Dendritic cell treated with granulocyte-macrophage colony-stimulating factor and Interleukin-4, amounts not matched to agents 40 ng/mL and 50 ng/mL, for 4 days (primary cell): Measurements from ENCODE around the gene QDPR.
"Not testable (repeated sequence)": the region's sequence is repeated elsewhere in the genome, so short reads cannot be mapped to it uniquely, and the experiment has no call there.

Experiments
- H3K27ac Mint-ChIP-seq: one replicate; pipeline ENCODE4 v1.8.0; 2022; ENCODE audit warnings: mild to moderate bottlenecking, mixed read lengths
- H3K27me3 Mint-ChIP-seq: one replicate; pipeline ENCODE4 v1.8.0; 2022; ENCODE audit warnings: mild to moderate bottlenecking, mixed read lengths
- H3K36me3 Mint-ChIP-seq: one replicate; pipeline ENCODE4 v1.8.0; 2022; ENCODE audit warnings: low read depth, mixed read lengths
- H3K4me1 Mint-ChIP-seq: one replicate; pipeline ENCODE4 v1.8.0; 2022; ENCODE audit warnings: low read depth, mixed read lengths
- H3K4me3 Mint-ChIP-seq: one replicate; pipeline ENCODE4 v1.8.0; 2022; ENCODE audit warnings: mild to moderate bottlenecking, moderate library complexity, mixed read lengths
- H3K9me3 Mint-ChIP-seq: one replicate; pipeline ENCODE4 v1.8.0; 2022; ENCODE audit warnings: mixed read lengths
- intact Hi-C: fragments of 100-400 bp; cut with micrococcal nuclease; formaldehyde crosslinking; loops from one replicate; pipeline ENCODE4 v1.15.0; 2022

The QDPR gene

DNA sequence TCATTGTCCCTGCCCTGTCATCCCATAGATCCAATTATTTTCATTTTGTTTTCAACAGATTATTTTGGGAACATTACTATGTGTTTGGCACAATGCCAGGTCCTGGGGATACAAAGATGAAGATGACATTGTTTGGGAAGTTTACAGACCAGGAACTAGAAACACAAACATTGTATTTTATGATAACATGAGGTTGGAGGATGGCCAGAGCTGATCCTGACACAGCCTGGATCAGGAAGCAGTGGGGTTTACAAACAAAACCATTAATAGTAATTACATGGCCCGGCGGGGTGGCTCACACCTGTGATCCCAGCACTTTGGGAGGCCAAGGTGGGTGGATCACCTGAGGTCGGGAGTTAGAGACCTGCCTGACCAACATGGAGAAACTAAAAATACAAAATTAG, 32.9 kb upstream of the QDPR start:
- peaks cover 12% of the 10 kb centered on the region for H3K4me1 Mint-ChIP-seq
- intact Hi-C loops = loop anchor here (10.0 kb wide), 1 partner anchor 820 kb away; no protein-coding TSS in a partner anchor
- no peak overlapping the region for H3K4me3 Mint-ChIP-seq
- H3K27me3 Mint-ChIP-seq = no peaks in the 10 kb centered on the region
- no peaks in the 10 kb centered on the region for H3K36me3 Mint-ChIP-seq
- no peaks in the 10 kb centered on the region for H3K9me3 Mint-ChIP-seq
- no peak overlapping the region for H3K27ac Mint-ChIP-seq

DNA sequence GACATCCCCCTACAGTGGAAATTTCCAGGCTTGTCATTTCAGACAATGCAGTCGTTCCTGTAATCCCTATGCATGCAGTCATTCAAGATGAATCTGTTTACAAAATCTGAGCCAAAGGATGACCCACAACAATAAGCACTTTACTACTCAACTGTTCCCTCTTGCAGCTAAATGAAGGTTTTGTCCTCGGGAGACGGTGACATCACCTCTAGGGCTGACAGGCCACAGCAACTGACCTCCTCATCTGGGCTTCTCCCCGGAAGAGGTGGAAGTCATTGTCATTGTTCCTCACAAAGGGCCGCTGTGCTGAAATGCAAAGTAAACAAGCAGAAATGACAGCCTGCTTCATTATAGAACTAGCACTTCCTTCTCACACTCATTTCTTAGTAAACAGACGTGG, 32.3 kb upstream of the QDPR start:
- H3K36me3 Mint-ChIP-seq = no peaks in the 10 kb centered on the region
- no peaks in the 10 kb centered on the region for H3K27me3 Mint-ChIP-seq
- H3K4me1 Mint-ChIP-seq = peaks cover 12% of the 10 kb centered on the region
- no peaks in the 10 kb centered on the region for H3K9me3 Mint-ChIP-seq
- H3K27ac Mint-ChIP-seq = no peak overlapping the region
- H3K4me3 Mint-ChIP-seq = no peak overlapping the region
- intact Hi-C loops = loop anchor here (10.0 kb wide), 1 partner anchor 821 kb away; no protein-coding TSS in a partner anchor

DNA sequence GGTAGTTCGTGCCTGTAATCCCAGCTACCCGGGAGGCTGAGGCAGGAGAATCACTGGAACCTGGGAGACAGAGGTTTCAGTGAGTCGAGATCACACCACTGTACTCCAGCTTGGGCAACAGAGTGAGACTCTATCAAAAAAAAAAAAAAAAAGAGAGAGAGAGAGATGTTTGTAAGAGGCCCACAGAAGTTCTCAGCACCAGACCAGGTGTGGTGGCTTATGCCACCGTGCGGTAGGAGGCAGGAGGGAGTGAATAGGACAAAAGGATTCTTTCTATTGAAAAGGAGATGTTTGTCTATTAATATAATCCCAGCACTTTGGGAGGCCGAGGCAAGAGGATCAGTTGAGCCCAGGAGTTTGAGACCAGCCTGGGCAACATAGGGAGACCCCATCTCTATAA, 25.2 kb upstream of the QDPR start:
- H3K9me3 Mint-ChIP-seq, H3K27ac Mint-ChIP-seq, H3K36me3 Mint-ChIP-seq, H3K4me1 Mint-ChIP-seq, H3K27me3 Mint-ChIP-seq, H3K4me3 Mint-ChIP-seq, intact Hi-C loops: not testable (repeated sequence)

DNA sequence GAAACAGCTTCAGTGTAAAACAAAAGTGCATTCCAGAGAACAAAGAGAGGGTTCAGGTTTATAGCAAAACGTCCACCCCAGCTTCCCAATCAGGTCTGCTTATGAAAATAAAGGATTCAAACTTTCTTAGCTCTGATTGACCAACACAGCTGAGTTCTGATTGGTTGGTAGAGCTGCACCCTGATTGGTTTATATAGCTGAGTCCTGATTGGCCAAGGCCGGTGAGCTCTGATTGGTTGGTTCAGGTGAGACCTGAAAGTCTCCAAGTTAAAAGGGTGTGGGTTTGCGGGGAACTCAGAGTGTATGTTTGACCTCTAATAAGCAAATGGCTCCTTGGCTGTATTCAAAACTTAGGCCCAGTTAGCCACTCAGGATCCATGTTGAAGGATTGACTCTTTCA, 24.0 kb upstream of the QDPR start:
- intact Hi-C loops = no loop called here

DNA sequence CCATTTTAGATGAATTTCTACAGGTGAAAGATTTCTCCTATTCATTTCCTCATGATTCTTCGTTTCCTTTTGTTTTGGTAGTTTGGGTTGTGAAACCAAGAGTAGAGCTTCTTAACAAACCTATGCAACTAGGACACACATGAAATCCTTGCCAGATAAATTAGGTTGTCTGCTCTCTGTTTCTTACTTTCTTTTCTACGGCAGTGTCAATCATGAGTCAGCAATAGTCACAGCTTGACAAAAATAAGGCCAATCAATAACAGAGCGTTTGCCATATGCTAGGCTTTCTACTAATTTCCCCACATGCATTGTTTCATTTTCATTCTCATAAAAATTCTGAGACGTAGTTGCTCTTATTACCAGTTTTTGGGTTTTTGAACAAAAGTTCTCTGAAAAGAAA, 23.4 kb upstream of the QDPR start:
- Mint-ChIP-seq H3K27me3 (peaks cover 2% of the 10 kb centered on the region), H3K27ac (no peak overlapping the region), H3K4me3 (no peak overlapping the region), H3K4me1 (no peaks in the 10 kb centered on the region), H3K36me3 (no peaks in the 10 kb centered on the region), H3K9me3 (no peaks in the 10 kb centered on the region)
- intact Hi-C loops = no loop called here

More for the DNA sequence above, 24.0 kb upstream of the QDPR start:
- H3K27me3 Mint-ChIP-seq = peaks cover 2% of the 10 kb centered on the region
- H3K4me3 Mint-ChIP-seq = no peak overlapping the region
- H3K9me3 Mint-ChIP-seq = no peaks in the 10 kb centered on the region
- no peaks in the 10 kb centered on the region for H3K4me1 Mint-ChIP-seq
- no peaks in the 10 kb centered on the region for H3K36me3 Mint-ChIP-seq
- no peak overlapping the region for H3K27ac Mint-ChIP-seq

DNA sequence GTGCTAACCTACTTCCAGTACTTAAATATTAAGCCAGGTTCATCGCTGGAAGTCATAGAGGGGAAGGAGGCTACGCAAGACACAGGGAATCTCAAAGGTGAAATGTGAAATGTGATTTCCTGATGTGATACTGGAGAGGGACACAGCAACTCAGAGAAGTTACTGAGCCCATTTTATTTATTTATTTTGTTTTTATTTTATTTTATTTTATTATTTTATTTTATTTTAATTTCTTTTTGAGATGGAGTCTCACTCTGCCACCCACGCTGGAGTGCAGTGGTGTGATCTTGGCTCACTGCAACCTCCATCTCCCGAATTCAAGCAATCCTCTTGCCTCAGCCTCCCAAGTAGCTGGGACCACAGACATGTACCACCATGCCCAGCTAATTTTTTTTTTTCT, 22.8 kb upstream of the QDPR start:
- intact Hi-C loops = no loop called here
- no peak overlapping the region for H3K4me3 Mint-ChIP-seq
- H3K27ac Mint-ChIP-seq = no peak overlapping the region
- H3K36me3 Mint-ChIP-seq = no peaks in the 10 kb centered on the region
- H3K4me1 Mint-ChIP-seq = no peaks in the 10 kb centered on the region
- peaks cover 2% of the 10 kb centered on the region for H3K27me3 Mint-ChIP-seq
- H3K9me3 Mint-ChIP-seq = no peaks in the 10 kb centered on the region

DNA sequence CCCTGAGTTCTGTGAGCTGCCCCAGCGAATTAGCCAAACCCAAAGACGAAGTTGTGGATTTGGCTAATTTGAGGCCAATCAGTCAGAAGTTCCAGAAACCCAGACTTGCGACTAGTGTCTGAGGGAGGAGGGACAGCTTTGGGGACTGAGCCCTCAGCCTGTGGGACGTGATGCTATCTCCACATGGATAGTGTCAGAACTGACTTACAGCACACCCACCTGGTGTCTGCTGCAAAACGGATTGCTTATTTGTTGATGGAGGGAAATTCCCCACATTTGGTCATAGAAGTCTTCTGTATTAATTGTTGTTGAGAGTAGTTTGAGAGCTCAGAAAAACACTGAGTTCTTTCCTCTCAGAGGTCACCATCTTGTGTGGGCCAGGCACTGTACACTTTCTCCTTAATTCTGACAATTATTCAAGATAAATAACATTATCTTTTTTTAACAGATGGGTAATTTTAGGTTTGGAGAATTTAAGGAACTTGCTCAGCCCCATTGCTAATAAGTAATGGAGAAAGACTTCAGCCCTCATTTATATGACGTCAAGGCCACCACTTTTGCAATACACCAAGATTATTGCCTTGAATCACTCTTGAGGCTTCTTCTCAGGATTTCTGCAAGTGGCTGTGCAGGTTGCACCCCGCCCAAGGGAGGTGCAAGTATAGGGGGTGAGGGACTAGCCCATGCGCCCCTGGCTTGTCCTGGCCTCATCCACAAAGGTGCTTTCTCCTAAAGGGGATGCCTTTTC, 19.8 kb upstream of the QDPR start:
- H3K27ac Mint-ChIP-seq = no peak overlapping the region
- H3K4me3 Mint-ChIP-seq = no peak overlapping the region
- H3K9me3 Mint-ChIP-seq = no peaks in the 10 kb centered on the region
- H3K27me3 Mint-ChIP-seq = peaks cover 7% of the 10 kb centered on the region
- no peaks in the 10 kb centered on the region for H3K36me3 Mint-ChIP-seq
- intact Hi-C loops = no loop called here
- H3K4me1 Mint-ChIP-seq = no peaks in the 10 kb centered on the region

DNA sequence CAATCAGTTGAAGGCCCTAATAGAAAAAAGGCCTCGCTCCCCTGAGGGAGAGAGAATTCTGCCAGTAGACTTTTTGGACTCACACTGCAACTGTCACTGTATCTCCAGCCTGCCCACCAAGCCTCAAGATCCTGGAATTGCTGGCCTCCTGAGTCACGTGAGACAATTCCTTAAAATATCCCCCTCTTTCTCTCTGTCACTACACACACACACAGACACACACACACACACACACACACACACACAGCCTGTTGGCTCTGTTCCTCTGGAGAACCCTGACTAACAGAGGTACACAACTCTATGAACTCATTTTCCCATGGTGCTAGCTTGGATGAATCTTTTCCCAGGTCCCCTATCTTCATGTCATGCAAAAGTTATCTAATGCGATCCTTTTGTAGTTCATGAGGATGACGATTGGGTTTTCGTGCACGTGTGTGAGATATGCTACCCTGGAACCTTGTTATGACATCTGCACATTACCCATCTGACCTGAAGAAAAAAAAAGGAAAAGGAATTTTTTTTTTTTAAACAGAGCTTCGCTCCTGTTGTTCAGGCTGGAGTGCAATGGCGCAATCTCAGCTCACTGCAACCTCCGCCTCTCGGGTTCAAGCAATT, 16.8 kb upstream of the QDPR start:
- Mint-ChIP-seq H3K4me1 (no peaks in the 10 kb centered on the region), H3K27me3 (peaks cover 8% of the 10 kb centered on the region), H3K9me3 (no peaks in the 10 kb centered on the region), H3K27ac (no peak overlapping the region), H3K36me3 (no peaks in the 10 kb centered on the region), H3K4me3 (no peak overlapping the region)
- intact Hi-C loops = no loop called here

DNA sequence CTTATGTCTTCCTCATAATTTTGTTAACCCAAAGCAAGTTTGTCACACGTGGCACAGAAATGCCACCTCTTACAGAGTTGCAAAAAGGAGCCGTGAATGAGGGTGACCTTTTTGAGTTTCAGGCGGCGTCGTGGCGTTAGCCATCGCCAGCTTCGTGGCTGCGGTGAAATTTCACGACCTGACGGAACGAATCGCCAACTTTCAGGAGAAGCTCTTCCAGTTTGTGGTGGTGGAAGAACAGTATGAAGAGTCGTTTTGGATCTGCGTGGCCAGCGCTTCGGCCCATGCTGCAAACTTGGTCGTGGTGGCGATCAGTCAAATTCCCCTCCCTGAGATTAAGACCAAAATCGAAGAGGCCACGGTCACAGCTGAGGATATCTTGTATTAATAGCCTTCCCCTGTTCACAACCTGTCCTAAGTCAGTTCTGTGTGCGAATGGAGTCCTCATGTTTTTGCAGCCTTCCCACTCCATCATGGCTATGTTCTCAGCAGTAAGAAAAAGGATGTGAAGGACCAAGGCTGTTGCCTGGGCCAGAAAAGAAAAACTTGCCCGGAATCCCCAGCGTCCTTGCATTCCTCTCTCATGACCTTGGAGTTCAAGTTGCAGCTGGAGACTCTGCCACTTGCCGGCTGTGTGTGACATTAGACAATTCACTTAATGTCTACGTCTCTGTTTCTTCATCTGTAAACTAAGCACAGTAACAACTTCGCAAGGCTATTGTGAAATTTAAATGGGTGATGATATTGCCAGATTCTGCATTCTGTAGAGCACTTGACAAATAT, 15.0 kb upstream of the QDPR start:
- Mint-ChIP-seq H3K27me3 (peaks cover 8% of the 10 kb centered on the region), H3K4me1 (no peaks in the 10 kb centered on the region), H3K27ac (no peak overlapping the region), H3K4me3 (no peak overlapping the region), H3K36me3 (no peaks in the 10 kb centered on the region), H3K9me3 (no peaks in the 10 kb centered on the region)
- intact Hi-C loops = no loop called here

DNA sequence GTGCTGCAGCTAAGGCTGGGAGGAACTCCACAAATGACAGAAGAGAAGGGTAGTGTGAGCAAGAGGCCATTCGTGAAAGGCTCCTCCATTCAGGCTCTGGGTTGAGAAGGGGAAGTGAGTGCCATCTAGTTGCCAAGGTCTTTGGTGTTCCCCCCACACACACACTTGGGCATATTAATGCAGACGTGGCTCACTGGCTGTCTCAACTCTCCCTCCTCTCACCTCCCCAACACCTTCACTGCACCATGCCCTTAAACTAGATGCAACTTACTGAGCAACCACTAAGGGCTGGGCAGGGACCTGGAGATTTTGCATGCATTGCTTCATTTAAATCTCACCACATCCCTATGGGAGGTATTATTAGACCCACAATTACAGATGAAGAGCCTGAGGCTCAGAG, 11.8 kb upstream of the QDPR start:
- H3K9me3 Mint-ChIP-seq = no peaks in the 10 kb centered on the region
- no peak overlapping the region for H3K27ac Mint-ChIP-seq
- intact Hi-C loops = no loop called here
- H3K27me3 Mint-ChIP-seq = peaks cover 8% of the 10 kb centered on the region
- H3K36me3 Mint-ChIP-seq = no peaks in the 10 kb centered on the region
- H3K4me1 Mint-ChIP-seq = no peaks in the 10 kb centered on the region
- no peak overlapping the region for H3K4me3 Mint-ChIP-seq

DNA sequence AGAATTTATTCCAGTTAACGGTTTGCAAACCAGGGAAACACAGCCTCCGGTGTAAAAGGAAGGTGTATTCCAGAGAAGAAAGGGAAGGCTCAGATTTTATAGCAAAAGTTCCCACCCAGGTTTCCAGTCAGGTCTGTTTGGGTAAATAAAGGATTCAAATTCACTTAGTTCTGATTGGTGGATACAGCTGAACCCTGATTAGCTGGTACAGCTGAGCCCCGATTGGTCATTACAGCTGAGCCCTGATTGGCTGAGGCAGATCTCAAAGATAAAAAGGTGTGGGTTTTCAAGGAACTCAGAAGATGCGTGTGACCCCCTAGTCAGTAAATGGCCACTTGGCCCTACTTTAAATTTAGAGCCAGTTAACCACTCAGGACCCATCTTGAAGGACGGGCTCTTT, 9.7 kb upstream of the QDPR start:
- Mint-ChIP-seq H3K36me3 (no peaks in the 10 kb centered on the region), H3K9me3 (no peaks in the 10 kb centered on the region), H3K4me3 (no peak overlapping the region), H3K27ac (no peak overlapping the region), H3K4me1 (no peaks in the 10 kb centered on the region), H3K27me3 (peaks cover 5% of the 10 kb centered on the region)
- intact Hi-C loops = no loop called here

DNA sequence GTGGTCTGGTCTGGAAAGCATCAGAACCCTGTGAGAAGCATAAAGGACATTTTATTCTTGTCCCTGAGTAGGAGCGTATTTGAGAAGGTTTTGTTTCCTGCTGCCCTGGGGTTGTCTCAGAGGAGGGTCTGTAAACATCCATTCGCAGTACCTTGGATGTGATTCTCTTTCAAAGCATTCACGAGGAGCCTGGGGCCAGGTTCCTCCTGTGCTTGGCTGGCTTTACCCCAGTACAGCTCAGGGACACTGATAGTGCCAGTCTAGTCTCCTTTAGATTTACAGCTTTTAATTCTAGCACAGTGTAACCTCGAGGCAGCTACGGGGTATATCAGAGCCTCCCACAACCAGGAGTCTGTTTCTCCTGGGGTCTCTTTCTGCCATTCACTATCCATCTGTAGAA, 5.8 kb upstream of the QDPR start:
- intact Hi-C loops = no loop called here
- Mint-ChIP-seq H3K27me3 (peaks cover 7% of the 10 kb centered on the region), H3K9me3 (no peaks in the 10 kb centered on the region), H3K27ac (no peak overlapping the region), H3K4me1 (peaks cover 3% of the 10 kb centered on the region), H3K36me3 (no peaks in the 10 kb centered on the region), H3K4me3 (no peak overlapping the region)

DNA sequence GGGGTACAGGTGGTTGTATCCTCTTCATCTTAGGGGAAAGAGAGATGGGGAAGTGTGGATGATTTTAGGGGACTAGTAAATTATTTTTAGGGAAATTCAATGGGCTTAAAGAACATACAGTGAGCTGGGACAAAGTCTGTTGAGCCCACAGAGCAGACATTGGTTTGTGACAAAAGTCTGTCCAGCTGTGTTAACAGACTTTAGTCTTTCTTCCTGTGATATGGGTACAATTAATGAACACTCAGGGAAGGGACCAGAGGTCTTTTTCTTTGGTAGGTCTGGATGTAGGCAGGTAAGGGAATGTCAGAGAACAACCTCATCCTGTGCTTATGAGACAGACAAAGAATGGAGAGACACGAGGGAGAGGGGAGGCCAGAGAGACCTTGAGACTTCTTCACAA, 5.1 kb upstream of the QDPR start:
- H3K9me3 Mint-ChIP-seq = no peaks in the 10 kb centered on the region

More for the DNA sequence above, 5.1 kb upstream of the QDPR start:
- Mint-ChIP-seq H3K4me1 (peaks cover 8% of the 10 kb centered on the region), H3K4me3 (no peak overlapping the region), H3K36me3 (no peaks in the 10 kb centered on the region), H3K27ac (no peak overlapping the region), H3K27me3 (peaks cover 7% of the 10 kb centered on the region)
- intact Hi-C loops = no loop called here
